HEK293T (cell line): ENCODE measurements around the gene COL24A1.

Source experiments
- ARNT ChIP-seq: fragments of 450-650 bp; IDR thresholded peaks from 2 replicates; pipeline ENCODE4 v1.6.1; 2017; ENCODE audit warnings: mild to moderate bottlenecking
- BHLHE40 ChIP-seq: fragments of 450-650 bp; IDR thresholded peaks from 2 replicates; pipeline ENCODE4 v1.6.1; 2016; ENCODE audit warnings: mild to moderate bottlenecking, moderate library complexity, borderline replicate concordance
- CTBP1 ChIP-seq: fragments of 450-650 bp; IDR thresholded peaks from 2 replicates; pipeline ENCODE4 v1.6.1; 2016; ENCODE audit warnings: borderline replicate concordance
- FOXA1 ChIP-seq: fragments of 450-650 bp; IDR thresholded peaks from 2 replicates; pipeline ENCODE4 v1.6.1; 2016; ENCODE audit warnings: mild to moderate bottlenecking
- FOXK2 ChIP-seq: fragments of 450-650 bp; IDR thresholded peaks from 2 replicates; pipeline ENCODE4 v1.6.1; 2016; ENCODE audit warnings: mild to moderate bottlenecking
- FOXM1 ChIP-seq: fragments of 450-650 bp; IDR thresholded peaks from 2 replicates; pipeline ENCODE4 v1.6.1; 2017; ENCODE audit warnings: mild to moderate bottlenecking, borderline replicate concordance
- L3MBTL2 ChIP-seq: fragments of 450-650 bp; conservative IDR thresholded peaks from 2 replicates; pipeline ENCODE4 v1.6.1; 2016; ENCODE audit warnings: mild to moderate bottlenecking
- LEF1 ChIP-seq: fragments of 450-650 bp; IDR thresholded peaks from 2 replicates; pipeline ENCODE4 v1.6.1; 2017; ENCODE audit warnings: mild to moderate bottlenecking, borderline replicate concordance
- NFRKB ChIP-seq: fragments of 450-650 bp; IDR thresholded peaks from 2 replicates; pipeline ENCODE4 v1.6.1; 2016; ENCODE audit warnings: mild to moderate bottlenecking, moderate library complexity
- SP1 ChIP-seq: fragments of 450-650 bp; IDR thresholded peaks from 2 replicates; pipeline ENCODE4 v1.6.1; 2017
- TARDBP ChIP-seq: fragments of 450-650 bp; IDR thresholded peaks from 2 replicates; pipeline ENCODE4 v1.6.1; 2016
- TF ChIP-seq, protein P1 (sequence below): fragments of 450-650 bp; IDR thresholded peaks from 2 replicates; pipeline ENCODE4 v1.6.1; 2016

DNA sequence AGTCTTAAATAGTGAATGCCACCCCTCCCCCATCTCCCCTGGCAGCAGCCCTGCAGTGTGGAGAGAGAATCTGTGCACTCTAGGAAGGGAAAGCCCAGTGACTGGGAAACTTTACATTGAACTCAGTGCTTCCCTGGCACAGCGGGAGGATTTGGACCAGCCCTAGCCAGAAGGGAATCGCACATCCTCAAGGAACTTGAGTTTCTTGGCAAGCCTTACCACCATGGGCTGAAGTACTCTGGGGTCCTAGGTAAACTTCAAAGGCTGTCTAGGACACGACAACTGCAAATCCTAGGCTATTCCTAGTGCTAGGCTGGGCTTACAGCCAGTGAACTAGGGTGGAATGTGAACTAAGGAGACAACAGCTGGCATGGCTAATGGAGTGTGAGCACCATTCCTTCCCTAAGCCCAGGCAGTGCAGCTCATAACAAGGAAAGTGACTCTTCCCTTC lies 88.3 kb downstream of the COL24A1 start:
- TF ChIP-seq CTBP1 (no peak), BHLHE40 (no peak), FOXA1 (no peak), ARNT (no peak), NFRKB (no peak), SP1 (no peak), TARDBP (no peak), FOXM1 (no peak), FOXK2 (no peak), LEF1 (no peak), L3MBTL2 (no peak)
- TF ChIP-seq, protein P1, sequence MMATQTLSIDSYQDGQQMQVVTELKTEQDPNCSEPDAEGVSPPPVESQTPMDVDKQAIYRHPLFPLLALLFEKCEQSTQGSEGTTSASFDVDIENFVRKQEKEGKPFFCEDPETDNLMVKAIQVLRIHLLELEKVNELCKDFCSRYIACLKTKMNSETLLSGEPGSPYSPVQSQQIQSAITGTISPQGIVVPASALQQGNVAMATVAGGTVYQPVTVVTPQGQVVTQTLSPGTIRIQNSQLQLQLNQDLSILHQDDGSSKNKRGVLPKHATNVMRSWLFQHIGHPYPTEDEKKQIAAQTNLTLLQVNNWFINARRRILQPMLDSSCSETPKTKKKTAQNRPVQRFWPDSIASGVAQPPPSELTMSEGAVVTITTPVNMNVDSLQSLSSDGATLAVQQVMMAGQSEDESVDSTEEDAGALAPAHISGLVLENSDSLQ, result no peak
